Measurements from ENCODE around the gene TMEM232.

Gene TMEM232

DNA sequence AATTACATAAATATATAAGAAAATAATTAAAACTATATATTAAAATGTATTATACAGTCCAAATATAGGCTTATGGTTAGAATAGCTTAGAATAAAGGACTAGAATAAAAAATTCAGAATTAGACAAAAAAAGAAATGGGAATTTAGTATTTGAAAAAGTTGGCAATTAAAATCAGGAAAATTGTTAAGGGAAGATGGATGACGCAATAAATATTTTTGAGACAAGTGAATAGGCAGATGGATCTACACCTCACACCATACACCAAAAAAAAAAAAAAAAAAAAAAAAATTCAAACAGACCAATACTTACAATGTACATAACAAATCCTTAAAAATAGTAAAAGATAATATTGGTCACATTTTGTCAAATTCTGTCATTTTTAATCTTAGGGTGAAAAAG, 200.7 kb downstream of the TMEM232 start:
- Histone ChIP-seq H3K9me3 (ENCODE audit: low read length) (no peaks in the 10 kb centered on the region), H3K9ac (ENCODE audit: low read length) (no peak overlapping the region), H3K36me3 (ENCODE audit: insufficient read depth, low read length) (no peaks in the 10 kb centered on the region), H3K27me3 (ENCODE audit: insufficient read depth, low read length) (no peaks in the 10 kb centered on the region), H3K4me3 (ENCODE audit: low read depth, low read length, poor library complexity, severe bottlenecking) (no peak overlapping the region), H3K9me2 (ENCODE audit: low read depth, low read length) (no peaks in the 10 kb centered on the region), H3K4me2 (ENCODE audit: low read length) (no peak overlapping the region), H3K79me2 (ENCODE audit: insufficient read depth, low read length) (no peaks in the 10 kb centered on the region), H3F3A (ENCODE audit: insufficient read depth, low read length) (no peaks in the 10 kb centered on the region; the same call in 1 of the 2 replicates), H4K20me1 (ENCODE audit: insufficient read depth, low read length) (no peaks in the 10 kb centered on the region), H3K4me1 (ENCODE audit: insufficient read depth, low read length, severe bottlenecking) (no peaks in the 10 kb centered on the region), H3K27ac (ENCODE audit: low read depth, low read length, poor library complexity, severe bottlenecking) (no peak overlapping the region), H2AFZ (ENCODE audit: low read length) (no peak overlapping the region)
- TF ChIP-seq, protein P1, sequence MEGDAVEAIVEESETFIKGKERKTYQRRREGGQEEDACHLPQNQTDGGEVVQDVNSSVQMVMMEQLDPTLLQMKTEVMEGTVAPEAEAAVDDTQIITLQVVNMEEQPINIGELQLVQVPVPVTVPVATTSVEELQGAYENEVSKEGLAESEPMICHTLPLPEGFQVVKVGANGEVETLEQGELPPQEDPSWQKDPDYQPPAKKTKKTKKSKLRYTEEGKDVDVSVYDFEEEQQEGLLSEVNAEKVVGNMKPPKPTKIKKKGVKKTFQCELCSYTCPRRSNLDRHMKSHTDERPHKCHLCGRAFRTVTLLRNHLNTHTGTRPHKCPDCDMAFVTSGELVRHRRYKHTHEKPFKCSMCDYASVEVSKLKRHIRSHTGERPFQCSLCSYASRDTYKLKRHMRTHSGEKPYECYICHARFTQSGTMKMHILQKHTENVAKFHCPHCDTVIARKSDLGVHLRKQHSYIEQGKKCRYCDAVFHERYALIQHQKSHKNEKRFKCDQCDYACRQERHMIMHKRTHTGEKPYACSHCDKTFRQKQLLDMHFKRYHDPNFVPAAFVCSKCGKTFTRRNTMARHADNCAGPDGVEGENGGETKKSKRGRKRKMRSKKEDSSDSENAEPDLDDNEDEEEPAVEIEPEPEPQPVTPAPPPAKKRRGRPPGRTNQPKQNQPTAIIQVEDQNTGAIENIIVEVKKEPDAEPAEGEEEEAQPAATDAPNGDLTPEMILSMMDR (IDR thresholded peaks at IDR 0.05; ENCODE audit: low read length), result no peak
- no peak for TF ChIP-seq EZH2 (IDR thresholded peaks at IDR 0.05; ENCODE audit: borderline replicate concordance, low read length)

DNA sequence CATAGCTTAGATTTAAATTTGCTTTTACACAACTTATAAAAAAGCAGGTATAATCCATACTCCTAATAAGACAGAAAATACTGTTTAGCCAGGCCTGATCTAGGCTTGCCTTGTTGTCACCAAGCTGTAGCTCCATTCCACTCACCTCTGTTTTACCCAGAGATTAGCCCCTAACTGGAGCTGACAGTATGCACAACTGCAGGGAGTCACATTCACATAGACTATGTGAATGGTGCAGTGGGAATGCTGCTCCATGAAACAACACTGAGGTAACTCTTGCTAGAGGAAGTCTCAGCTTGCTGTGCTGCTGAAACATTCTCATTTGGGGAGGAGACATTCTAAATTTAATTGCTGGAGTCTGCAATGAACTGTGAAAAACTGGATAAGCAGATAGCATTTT, 209.1 kb downstream of the TMEM232 start:
- TF ChIP-seq EZH2 (IDR thresholded peaks at IDR 0.05; ENCODE audit: borderline replicate concordance, low read length), result no peak
- TF ChIP-seq, protein P1 (IDR thresholded peaks at IDR 0.05; ENCODE audit: low read length), result no peak
- Histone ChIP-seq H3K27me3 (ENCODE audit: insufficient read depth, low read length) (no peaks in the 10 kb centered on the region), H3K27ac (ENCODE audit: low read depth, low read length, poor library complexity, severe bottlenecking) (no peak overlapping the region), H4K20me1 (ENCODE audit: insufficient read depth, low read length) (no peaks in the 10 kb centered on the region), H3K4me1 (ENCODE audit: insufficient read depth, low read length, severe bottlenecking) (no peaks in the 10 kb centered on the region), H3K4me3 (ENCODE audit: low read depth, low read length, poor library complexity, severe bottlenecking) (no peak overlapping the region), H3K79me2 (ENCODE audit: insufficient read depth, low read length) (no peaks in the 10 kb centered on the region), H3F3A (ENCODE audit: insufficient read depth, low read length) (no peaks in the 10 kb centered on the region), H3K9me3 (ENCODE audit: low read length) (no peaks in the 10 kb centered on the region), H3K36me3 (ENCODE audit: insufficient read depth, low read length) (no peaks in the 10 kb centered on the region), H2AFZ (ENCODE audit: low read length) (no peak overlapping the region), H3K9ac (ENCODE audit: low read length) (no peak overlapping the region), H3K4me2 (ENCODE audit: low read length) (no peak overlapping the region), H3K9me2 (ENCODE audit: low read depth, low read length) (no peaks in the 10 kb centered on the region)

DNA sequence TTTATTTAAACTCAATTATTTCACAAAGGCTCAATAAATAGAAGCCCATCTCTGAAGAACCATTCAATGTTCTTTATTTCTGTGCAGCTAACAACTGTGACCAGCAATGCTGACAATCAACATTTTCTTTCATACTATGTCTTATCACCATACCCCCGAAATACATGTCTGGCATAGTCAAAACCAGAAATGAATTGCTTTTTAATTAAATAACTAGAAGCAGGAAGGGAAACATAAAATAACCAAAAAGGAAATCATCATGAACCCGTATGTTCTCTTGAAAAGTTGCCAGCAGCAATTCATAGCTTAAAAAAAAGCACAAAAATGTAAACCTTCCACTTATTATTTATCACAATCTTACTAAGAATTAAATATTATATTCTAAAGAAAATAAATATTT, 212.4 kb downstream of the TMEM232 start:
- Histone ChIP-seq H3K27ac (ENCODE audit: low read depth, low read length, poor library complexity, severe bottlenecking) (no peak overlapping the region), H4K20me1 (ENCODE audit: insufficient read depth, low read length) (no peaks in the 10 kb centered on the region), H3F3A (ENCODE audit: insufficient read depth, low read length) (no peaks in the 10 kb centered on the region), H3K4me2 (ENCODE audit: low read length) (no peak overlapping the region), H3K9ac (ENCODE audit: low read length) (no peak overlapping the region), H3K9me3 (ENCODE audit: low read length) (no peaks in the 10 kb centered on the region), H3K9me2 (ENCODE audit: low read depth, low read length) (no peaks in the 10 kb centered on the region), H3K4me1 (ENCODE audit: insufficient read depth, low read length, severe bottlenecking) (no peaks in the 10 kb centered on the region), H3K4me3 (ENCODE audit: low read depth, low read length, poor library complexity, severe bottlenecking) (no peak overlapping the region), H2AFZ (ENCODE audit: low read length) (no peak overlapping the region), H3K36me3 (ENCODE audit: insufficient read depth, low read length) (no peaks in the 10 kb centered on the region), H3K79me2 (ENCODE audit: insufficient read depth, low read length) (no peaks in the 10 kb centered on the region), H3K27me3 (ENCODE audit: insufficient read depth, low read length) (no peaks in the 10 kb centered on the region)
- TF ChIP-seq EZH2 (IDR thresholded peaks at IDR 0.05; ENCODE audit: borderline replicate concordance, low read length), result no peak
- TF ChIP-seq, protein P1 (IDR thresholded peaks at IDR 0.05; ENCODE audit: low read length), result no peak

Data from OCI-LY1 (cell line).